Measurements from ENCODE around the gene INAVA. TPM values are rescaled to one million over a fixed set of nuclear protein-coding genes. Genes with fewer than 3 reads are reported as not detected.

INAVA gene
- total RNA-seq, 1 donor from 2014 or later = 42.2 TPM

DNA sequence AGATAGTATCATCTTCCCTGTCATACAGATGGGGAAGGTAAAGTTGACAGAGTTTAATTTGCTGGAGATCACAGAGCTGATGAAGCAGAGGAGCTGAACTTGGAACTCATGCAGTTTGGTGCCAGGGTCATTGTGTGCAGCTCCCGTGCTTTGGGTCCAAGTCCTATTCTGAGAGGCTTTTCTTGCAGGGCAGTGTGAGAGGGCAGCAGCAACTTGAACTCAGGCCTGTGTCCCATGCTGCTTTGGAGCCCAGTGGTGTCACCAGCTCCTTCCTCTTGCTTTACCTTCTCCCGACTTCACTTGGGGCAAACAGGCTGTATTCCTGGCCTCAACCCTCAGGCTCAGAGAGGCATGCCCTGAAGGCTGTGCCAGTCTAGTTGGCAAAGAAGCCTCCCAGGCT lies 24.7 kb downstream of the INAVA start:
- no peaks in the 10 kb centered on the region for H3K36me3 ChIP-seq
- no peaks in the 10 kb centered on the region for H3K27me3 ChIP-seq
- H3K4me1 ChIP-seq = no peaks in the 10 kb centered on the region
- DNase-seq (ENCODE audit: extremely low spot score in 2 of 2) = no peak
- no peaks in the 10 kb centered on the region for H3K9me3 ChIP-seq
- H3K27ac ChIP-seq = no peak overlapping the region
- TF ChIP-seq, protein P1, sequence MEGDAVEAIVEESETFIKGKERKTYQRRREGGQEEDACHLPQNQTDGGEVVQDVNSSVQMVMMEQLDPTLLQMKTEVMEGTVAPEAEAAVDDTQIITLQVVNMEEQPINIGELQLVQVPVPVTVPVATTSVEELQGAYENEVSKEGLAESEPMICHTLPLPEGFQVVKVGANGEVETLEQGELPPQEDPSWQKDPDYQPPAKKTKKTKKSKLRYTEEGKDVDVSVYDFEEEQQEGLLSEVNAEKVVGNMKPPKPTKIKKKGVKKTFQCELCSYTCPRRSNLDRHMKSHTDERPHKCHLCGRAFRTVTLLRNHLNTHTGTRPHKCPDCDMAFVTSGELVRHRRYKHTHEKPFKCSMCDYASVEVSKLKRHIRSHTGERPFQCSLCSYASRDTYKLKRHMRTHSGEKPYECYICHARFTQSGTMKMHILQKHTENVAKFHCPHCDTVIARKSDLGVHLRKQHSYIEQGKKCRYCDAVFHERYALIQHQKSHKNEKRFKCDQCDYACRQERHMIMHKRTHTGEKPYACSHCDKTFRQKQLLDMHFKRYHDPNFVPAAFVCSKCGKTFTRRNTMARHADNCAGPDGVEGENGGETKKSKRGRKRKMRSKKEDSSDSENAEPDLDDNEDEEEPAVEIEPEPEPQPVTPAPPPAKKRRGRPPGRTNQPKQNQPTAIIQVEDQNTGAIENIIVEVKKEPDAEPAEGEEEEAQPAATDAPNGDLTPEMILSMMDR (IDR thresholded peaks at IDR 0.05) = no peak
- TF ChIP-seq POLR2AphosphoS5 (IDR thresholded peaks at IDR 0.05; ENCODE audit: insufficient read depth in 1 of 2, low read depth in 1 of 2) = no peak
- no peak for TF ChIP-seq POLR2A (IDR thresholded peaks at IDR 0.05)
- no peak overlapping the region for H3K4me3 ChIP-seq
- intact Hi-C loops (cut with DNase I) = no loop called here

- no peak overlapping the region for H3K27ac ChIP-seq
- H3K27me3 ChIP-seq = no peaks in the 10 kb centered on the region
- TF ChIP-seq, protein P1 (IDR thresholded peaks at IDR 0.05) = no peak
- no peak for TF ChIP-seq POLR2A (IDR thresholded peaks at IDR 0.05)
- TF ChIP-seq POLR2AphosphoS5 (IDR thresholded peaks at IDR 0.05; ENCODE audit: insufficient read depth in 1 of 2, low read depth in 1 of 2) = no peak
- H3K9me3 ChIP-seq = no peaks in the 10 kb centered on the region
- H3K4me1 ChIP-seq = no peaks in the 10 kb centered on the region
- intact Hi-C loops (cut with DNase I) = no loop called here
- no peak overlapping the region for H3K4me3 ChIP-seq
- no peaks in the 10 kb centered on the region for H3K36me3 ChIP-seq
- no peak for DNase-seq (ENCODE audit: extremely low spot score in 2 of 2)
These were observed 26.9 kb downstream of the INAVA start for GRCh38 chr1:200921571-200922110.

GRCh38 chr1:200922406-200922805 lies 27.7 kb downstream of the INAVA start:
- Histone ChIP-seq H3K4me3 (no peak overlapping the region), H3K36me3 (no peaks in the 10 kb centered on the region), H3K27ac (no peak overlapping the region), H3K4me1 (no peaks in the 10 kb centered on the region), H3K27me3 (no peaks in the 10 kb centered on the region), H3K9me3 (no peaks in the 10 kb centered on the region)
- DNase-seq (ENCODE audit: extremely low spot score in 2 of 2) = no peak
- intact Hi-C loops (cut with DNase I) = no loop called here
- TF ChIP-seq POLR2AphosphoS5 (IDR thresholded peaks at IDR 0.05; ENCODE audit: insufficient read depth in 1 of 2, low read depth in 1 of 2) (no peak), POLR2A (IDR thresholded peaks at IDR 0.05) (no peak)
- TF ChIP-seq, protein P1 (IDR thresholded peaks at IDR 0.05) = no peak

GRCh38 chr1:200923601-200924000 lies 28.9 kb downstream of the INAVA start:
- Histone ChIP-seq H3K4me1 (no peaks in the 10 kb centered on the region), H3K27ac (no peak overlapping the region), H3K36me3 (no peaks in the 10 kb centered on the region), H3K4me3 (no peak overlapping the region), H3K9me3 (no peaks in the 10 kb centered on the region), H3K27me3 (no peaks in the 10 kb centered on the region)
- no peak for DNase-seq (ENCODE audit: extremely low spot score in 2 of 2)
- intact Hi-C loops (cut with DNase I) = no loop called here
- TF ChIP-seq, protein P1 (IDR thresholded peaks at IDR 0.05) = no peak
- TF ChIP-seq POLR2AphosphoS5 (IDR thresholded peaks at IDR 0.05; ENCODE audit: insufficient read depth in 1 of 2, low read depth in 1 of 2) = no peak
- no peak for TF ChIP-seq POLR2A (IDR thresholded peaks at IDR 0.05)

- no peaks in the 10 kb centered on the region for H3K9me3 ChIP-seq
- intact Hi-C loops (cut with DNase I) = no loop called here
- H3K4me1 ChIP-seq = no peaks in the 10 kb centered on the region
- no peak overlapping the region for H3K4me3 ChIP-seq
- H3K27me3 ChIP-seq = no peaks in the 10 kb centered on the region
- H3K27ac ChIP-seq = no peak overlapping the region
- TF ChIP-seq, protein P1 (IDR thresholded peaks at IDR 0.05) = no peak
- no peak for TF ChIP-seq POLR2A (IDR thresholded peaks at IDR 0.05)
- no peak for TF ChIP-seq POLR2AphosphoS5 (IDR thresholded peaks at IDR 0.05; ENCODE audit: insufficient read depth in 1 of 2, low read depth in 1 of 2)
- no peak for DNase-seq (ENCODE audit: extremely low spot score in 2 of 2)
- no peaks in the 10 kb centered on the region for H3K36me3 ChIP-seq
These were observed 31.1 kb downstream of the INAVA start for GRCh38 chr1:200925831-200926230.
